GM19467 (cell line): ENCODE data around the gene SLCO2A1.

Source experiments
- ATAC-seq: cut with Tn5 transposase; IDR thresholded peaks from one replicate; pipeline ENCODE4 v1.9.1; 2021; ENCODE audit warnings: mild to moderate bottlenecking, moderate library complexity; ENCODE audit not compliant: unreplicated experiment

The SLCO2A1 gene

GRCh38 chr3:133956353-133956752 lies 73.4 kb downstream of the SLCO2A1 start:
- ATAC-seq, result no peak

GRCh38 chr3:133955892-133956291 lies 73.8 kb downstream of the SLCO2A1 start:
- no peak for ATAC-seq

- no peak for ATAC-seq
Measured at GRCh38 chr3:133954717-133955360, 74.9 kb downstream of the SLCO2A1 start.

GRCh38 chr3:133953297-133953696 lies 76.4 kb downstream of the SLCO2A1 start:
- ATAC-seq, result no peak

GRCh38 chr3:133949438-133949837 lies 80.3 kb downstream of the SLCO2A1 start:
- ATAC-seq, result no peak

GRCh38 chr3:133948996-133949395 lies 80.7 kb downstream of the SLCO2A1 start:
- no peak for ATAC-seq

GRCh38 chr3:133948131-133948810 lies 81.5 kb downstream of the SLCO2A1 start:
- ATAC-seq, result no peak

GRCh38 chr3:133945381-133946095 lies 84.2 kb downstream of the SLCO2A1 start:
- no peak for ATAC-seq

- no peak for ATAC-seq
Measured at GRCh38 chr3:133944641-133945380, 84.9 kb downstream of the SLCO2A1 start.

GRCh38 chr3:133944181-133944580 lies 85.5 kb downstream of the SLCO2A1 start:
- ATAC-seq, result no peak

- no peak for ATAC-seq
Measured at GRCh38 chr3:133943639-133944141, 86.0 kb downstream of the SLCO2A1 start.

- no peak for ATAC-seq
Measured at GRCh38 chr3:133943031-133943535, 86.6 kb downstream of the SLCO2A1 start.

GRCh38 chr3:133941415-133941821 lies 88.3 kb downstream of the SLCO2A1 start:
- no peak for ATAC-seq

- no peak for ATAC-seq
Measured at GRCh38 chr3:133940536-133940935, 89.2 kb downstream of the SLCO2A1 start.

- no peak for ATAC-seq
Measured at GRCh38 chr3:133939463-133939835, 90.3 kb downstream of the SLCO2A1 start.

- no peak for ATAC-seq
Measured at GRCh38 chr3:133938770-133939462, 90.8 kb downstream of the SLCO2A1 start.

- no peak for ATAC-seq
Measured at GRCh38 chr3:133937756-133938601, 91.7 kb downstream of the SLCO2A1 start.

GRCh38 chr3:133937061-133937686 lies 92.6 kb downstream of the SLCO2A1 start:
- ATAC-seq, result no peak
